Common myeloid progenitor, CD34-positive (primary cell): ENCODE results near the gene AADACL3.

ENCODE experiments used
- CTCF ChIA-PET: fragments of 350-600 bp; sonication (Branson Sonifier 250); formaldehyde crosslinking; loops from one replicate; lab custom pipeline; 2021; ENCODE audit warnings: antibody characterized with exemption; lab: Charles Lee
- POLR2A ChIA-PET: fragments of 350-600 bp; sonication (Branson Sonifier 250); formaldehyde crosslinking; loops from one replicate; lab custom pipeline; 2021; ENCODE audit warnings: antibody characterized with exemption; lab: Charles Lee
- DNase-seq, 3 donors: peaks; one replicate each; pipeline versions ENCODE4 v3.0.0 to v3.0.0-alpha.2; 2013
- H3K27ac ChIP-seq, 2 experiments: 1 replicate in 1 of 2; 2 replicates in 1 of 2; pipeline ENCODE4 v1.7.0; 2013; ENCODE audit warnings: inconsistent platforms in 2 of 2, low read length in 2 of 2, mild to moderate bottlenecking in 2 of 2, low read depth in 1 of 2, moderate library complexity in 1 of 2; ENCODE audit not compliant: severe bottlenecking in 2 of 2, insufficient read depth in 1 of 2, poor library complexity in 1 of 2
- H3K27me3 ChIP-seq, 5 experiments: replicated peaks in 2 of 5; 1 replicate in 3 of 5; 2 replicates in 2 of 5; pipeline versions ENCODE4 v1.6.1 to v1.7.0; 2013; ENCODE audit warnings: low read length in 4 of 5, mild to moderate bottlenecking in 2 of 5, moderate library complexity in 2 of 5, inconsistent platforms in 1 of 5; ENCODE audit not compliant: insufficient read depth in 5 of 5, control insufficient read depth in 4 of 5
- H3K36me3 ChIP-seq, 4 experiments: 1 replicate in 2 of 4; 2 replicates in 2 of 4; pipeline versions ENCODE4 v1.6.1 to v1.7.0; 2013; ENCODE audit warnings: low read length in 3 of 4, control low read depth in 1 of 4, mild to moderate bottlenecking in 1 of 4; ENCODE audit not compliant: control insufficient read depth in 4 of 4, insufficient read depth in 4 of 4
- H3K4me1 ChIP-seq, 4 experiments: 1 replicate in 3 of 4; 2 replicates in 1 of 4; pipeline versions ENCODE4 v1.6.1 to v1.7.1; 2013; ENCODE audit warnings: low read length in 3 of 4, mild to moderate bottlenecking in 3 of 4, control low read depth in 1 of 4, inconsistent platforms in 1 of 4, moderate library complexity in 1 of 4; ENCODE audit not compliant: control insufficient read depth in 4 of 4, insufficient read depth in 4 of 4; ENCODE audit errors: control extremely low read depth in 1 of 4
- H3K4me3 ChIP-seq, 7 experiments: 1 replicate in 4 of 7; 2 replicates in 3 of 7; pipeline versions ENCODE4 v1.5.1 to v1.7.0; 2013; ENCODE audit warnings: mild to moderate bottlenecking in 7 of 7, low read length in 6 of 7, moderate library complexity in 6 of 7, inconsistent platforms in 2 of 7, low read depth in 2 of 7, control low read depth in 1 of 7; ENCODE audit not compliant: insufficient read depth in 4 of 7, control insufficient read depth in 1 of 7; ENCODE audit errors: extremely low read depth in 1 of 7
- H3K9me3 ChIP-seq, 5 experiments: 1 replicate in 4 of 5; 2 replicates in 1 of 5; pipeline versions ENCODE4 v1.6.1 to v1.7.1; 2013; ENCODE audit warnings: low read length in 4 of 5, mild to moderate bottlenecking in 2 of 5, inconsistent platforms in 1 of 5, low read depth in 1 of 5, moderate library complexity in 1 of 5; ENCODE audit not compliant: control insufficient read depth in 4 of 5, insufficient read depth in 2 of 5; ENCODE audit errors: control extremely low read depth in 1 of 5
- WGBS: methylation state at CpG from one replicate; pipeline ENCODE4 v1.1.5; 2013; ENCODE audit not compliant: insufficient coverage; 5-methylcytosine and 5-hydroxymethylcytosine counted together

AADACL3 gene

GRCh38 chr1:12756273-12756672 lies 40.4 kb downstream of the AADACL3 start:
- no peaks in the 10 kb centered on the region for H3K36me3 ChIP-seq
- ChIA-PET CTCF (no interaction called here), POLR2A (no interaction called here)
- H3K27me3 ChIP-seq, result peaks cover 0 to 33% (median 4%) of the 10 kb centered on the region in 5 experiments
- H3K4me3 ChIP-seq, result no peak overlapping the region
- no peaks in the 10 kb centered on the region for H3K9me3 ChIP-seq
- H3K27ac ChIP-seq, result no peak overlapping the region
- no peaks in the 10 kb centered on the region for H3K4me1 ChIP-seq
- WGBS, result 100% methylated on average over 1 of the region's 2 CpGs
- no peak for DNase-seq

GRCh38 chr1:12756768-12757413 lies 41.0 kb downstream of the AADACL3 start:
- ChIA-PET POLR2A (no interaction called here), CTCF (no interaction called here)
- H3K9me3 ChIP-seq, result no peaks in the 10 kb centered on the region
- H3K27ac ChIP-seq, result no peak overlapping the region
- H3K36me3 ChIP-seq, result no peaks in the 10 kb centered on the region
- no peak overlapping the region for H3K4me3 ChIP-seq
- WGBS, result 92% methylated on average over 6 of the region's 6 CpGs
- DNase-seq, result no peak
- no peaks in the 10 kb centered on the region for H3K4me1 ChIP-seq
- H3K27me3 ChIP-seq, result peaks cover 0 to 33% (median 4%) of the 10 kb centered on the region in 5 experiments

GRCh38 chr1:12757836-12758235 lies 41.9 kb downstream of the AADACL3 start:
- H3K9me3 ChIP-seq, result no peaks in the 10 kb centered on the region
- H3K27me3 ChIP-seq, result peaks cover 0 to 33% (median 4%) of the 10 kb centered on the region in 5 experiments
- ChIA-PET CTCF (no interaction called here), POLR2A (no interaction called here)
- no peaks in the 10 kb centered on the region for H3K36me3 ChIP-seq
- H3K4me3 ChIP-seq, result no peak overlapping the region
- 68% methylated on average over 6 of the region's 6 CpGs for WGBS
- no peak for DNase-seq
- H3K4me1 ChIP-seq, result no peaks in the 10 kb centered on the region
- H3K27ac ChIP-seq, result no peak overlapping the region

- DNase-seq, result no peak
- ChIA-PET POLR2A (no interaction called here), CTCF (no interaction called here)
- Histone ChIP-seq H3K27ac (no peak overlapping the region), H3K4me1 (no peaks in the 10 kb centered on the region), H3K27me3 (peaks cover 0 to 31% (median 4%) of the 10 kb centered on the region in 5 experiments), H3K9me3 (no peaks in the 10 kb centered on the region), H3K36me3 (no peaks in the 10 kb centered on the region), H3K4me3 (no peak overlapping the region)
- WGBS, result 66% methylated on average over 7 of the region's 7 CpGs
Measured at GRCh38 chr1:12760256-12760795, 44.4 kb downstream of the AADACL3 start.

GRCh38 chr1:12761781-12762180 lies 45.9 kb downstream of the AADACL3 start:
- WGBS, result 96% methylated on average over 5 of the region's 5 CpGs
- H3K27ac ChIP-seq, result no peak overlapping the region
- no peak overlapping the region for H3K4me3 ChIP-seq
- POLR2A ChIA-PET, result no interaction called here
- no peaks in the 10 kb centered on the region for H3K4me1 ChIP-seq
- H3K9me3 ChIP-seq, result no peaks in the 10 kb centered on the region
- peaks cover 1 to 23% (median 4%) of the 10 kb centered on the region in 5 experiments for H3K27me3 ChIP-seq
- CTCF ChIA-PET, result no interaction called here
- no peak for DNase-seq
- H3K36me3 ChIP-seq, result no peaks in the 10 kb centered on the region

- ChIA-PET CTCF (no interaction called here), POLR2A (no interaction called here)
- H3K4me3 ChIP-seq, result no peak overlapping the region
- no peaks in the 10 kb centered on the region for H3K36me3 ChIP-seq
- no peak overlapping the region for H3K27ac ChIP-seq
- DNase-seq, result no peak
- WGBS, result 93% methylated on average over 6 of the region's 7 CpGs
- peaks cover 1 to 22% (median 4%) of the 10 kb centered on the region in 5 experiments for H3K27me3 ChIP-seq
- H3K9me3 ChIP-seq, result no peaks in the 10 kb centered on the region
- no peaks in the 10 kb centered on the region for H3K4me1 ChIP-seq
Measured at GRCh38 chr1:12762766-12763165, 46.9 kb downstream of the AADACL3 start.

GRCh38 chr1:12763479-12763878 lies 47.6 kb downstream of the AADACL3 start:
- Histone ChIP-seq H3K27me3 (peaks cover 1 to 22% (median 4%) of the 10 kb centered on the region in 5 experiments), H3K27ac (no peak overlapping the region), H3K4me1 (no peaks in the 10 kb centered on the region), H3K36me3 (no peaks in the 10 kb centered on the region), H3K9me3 (no peaks in the 10 kb centered on the region), H3K4me3 (no peak overlapping the region)
- POLR2A ChIA-PET, result no interaction called here
- no peak for DNase-seq
- CTCF ChIA-PET, result no interaction called here
- 85% methylated on average over 3 of the region's 4 CpGs for WGBS
